ENCODE results near the gene SLC6A7.

DNA sequence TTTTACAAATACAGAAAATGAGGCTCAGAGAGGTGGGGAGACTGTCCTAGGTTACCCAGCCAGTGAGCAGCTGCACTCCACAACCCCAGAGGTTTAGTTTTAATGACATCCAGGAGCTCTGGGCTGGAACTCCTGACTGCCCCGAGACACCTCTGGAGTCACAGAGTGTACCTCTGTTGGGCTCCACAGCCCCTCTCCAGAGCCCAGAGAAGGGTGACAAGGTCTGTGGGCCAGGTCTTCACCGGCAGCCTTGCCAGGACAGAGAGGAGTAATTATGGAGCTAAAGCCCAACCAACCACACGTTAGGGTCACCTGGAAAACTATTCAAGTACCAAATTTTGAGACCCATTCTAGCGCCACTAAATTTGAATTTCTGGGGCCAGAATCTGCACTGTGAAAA is 12.1 kb upstream of the SLC6A7 start:
- TF ChIP-seq, protein P1, sequence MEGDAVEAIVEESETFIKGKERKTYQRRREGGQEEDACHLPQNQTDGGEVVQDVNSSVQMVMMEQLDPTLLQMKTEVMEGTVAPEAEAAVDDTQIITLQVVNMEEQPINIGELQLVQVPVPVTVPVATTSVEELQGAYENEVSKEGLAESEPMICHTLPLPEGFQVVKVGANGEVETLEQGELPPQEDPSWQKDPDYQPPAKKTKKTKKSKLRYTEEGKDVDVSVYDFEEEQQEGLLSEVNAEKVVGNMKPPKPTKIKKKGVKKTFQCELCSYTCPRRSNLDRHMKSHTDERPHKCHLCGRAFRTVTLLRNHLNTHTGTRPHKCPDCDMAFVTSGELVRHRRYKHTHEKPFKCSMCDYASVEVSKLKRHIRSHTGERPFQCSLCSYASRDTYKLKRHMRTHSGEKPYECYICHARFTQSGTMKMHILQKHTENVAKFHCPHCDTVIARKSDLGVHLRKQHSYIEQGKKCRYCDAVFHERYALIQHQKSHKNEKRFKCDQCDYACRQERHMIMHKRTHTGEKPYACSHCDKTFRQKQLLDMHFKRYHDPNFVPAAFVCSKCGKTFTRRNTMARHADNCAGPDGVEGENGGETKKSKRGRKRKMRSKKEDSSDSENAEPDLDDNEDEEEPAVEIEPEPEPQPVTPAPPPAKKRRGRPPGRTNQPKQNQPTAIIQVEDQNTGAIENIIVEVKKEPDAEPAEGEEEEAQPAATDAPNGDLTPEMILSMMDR (conservative IDR thresholded peaks at IDR 0.05 in 1 of 2, IDR thresholded peaks at IDR 0.05 in 1 of 2; ENCODE audit: extremely low read depth in 1 of 2, insufficient read depth in 1 of 2, low read depth in 1 of 2, low read length in 2 of 2), result no peak
- TF ChIP-seq EZH2 (IDR thresholded peaks at IDR 0.05; ENCODE audit: borderline replicate concordance, low read length), result no peak

Measured in mammary epithelial cell (primary cell).